A172 (cell line): ENCODE data around the gene SIK3. TPM values are rescaled to one million over a fixed set of nuclear protein-coding genes. Genes with fewer than 3 reads are reported as not detected.
"Not testable (repeated sequence)": the region's sequence is repeated elsewhere in the genome, so short reads cannot be mapped to it uniquely, and the experiment has no call there.

Source experiments
- DNase-seq: peaks from one replicate; pipeline ENCODE4 v3.0.0-alpha.2; 2015; ENCODE audit warnings: low spot score
- total RNA-seq: library from RNA; depleted of rRNA; stranded (reverse); fragments of >200 nt; shearing (Covaris generic); gene quantifications from 2 replicates; pipeline ENCODE4 v1.2.3, GENCODE V29; 2014

Gene SIK3
- total RNA-seq, 1 experiment from 2014 or later: 6.9 TPM

- DNase-seq: no peak
Observed at GRCh38 chr11:116842117-116842516, 256.1 kb downstream of the SIK3 start.

DNA sequence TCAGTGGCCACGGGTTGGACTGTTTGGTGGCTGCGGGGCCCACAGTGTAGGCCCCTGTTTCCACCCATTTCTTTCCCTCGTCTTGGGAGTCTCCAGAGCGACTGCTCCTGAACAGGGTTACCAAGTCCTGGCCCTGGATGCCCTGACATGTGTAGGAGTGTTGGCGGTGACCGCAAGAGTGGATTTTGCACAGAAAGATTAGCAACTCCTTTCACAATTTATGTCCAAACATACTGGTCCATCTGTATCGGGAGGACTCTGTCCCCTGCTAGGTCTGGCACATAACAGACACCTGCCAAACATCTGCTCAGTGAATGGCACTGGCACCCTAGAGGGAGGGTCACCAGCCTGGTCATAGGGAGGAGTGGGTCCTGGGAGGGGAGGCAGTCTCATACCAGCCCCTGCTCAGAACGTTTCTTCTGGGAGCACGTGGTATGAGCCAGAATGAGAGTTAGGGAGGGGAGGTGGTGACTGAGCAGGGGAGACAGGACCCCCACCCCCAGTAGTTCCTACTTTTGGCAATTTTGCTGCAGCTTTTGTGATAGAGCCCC lies 257.4 kb downstream of the SIK3 start:
- no peak for DNase-seq

GRCh38 chr11:116840224-116840745 lies 257.9 kb downstream of the SIK3 start:
- no peak for DNase-seq

DNA sequence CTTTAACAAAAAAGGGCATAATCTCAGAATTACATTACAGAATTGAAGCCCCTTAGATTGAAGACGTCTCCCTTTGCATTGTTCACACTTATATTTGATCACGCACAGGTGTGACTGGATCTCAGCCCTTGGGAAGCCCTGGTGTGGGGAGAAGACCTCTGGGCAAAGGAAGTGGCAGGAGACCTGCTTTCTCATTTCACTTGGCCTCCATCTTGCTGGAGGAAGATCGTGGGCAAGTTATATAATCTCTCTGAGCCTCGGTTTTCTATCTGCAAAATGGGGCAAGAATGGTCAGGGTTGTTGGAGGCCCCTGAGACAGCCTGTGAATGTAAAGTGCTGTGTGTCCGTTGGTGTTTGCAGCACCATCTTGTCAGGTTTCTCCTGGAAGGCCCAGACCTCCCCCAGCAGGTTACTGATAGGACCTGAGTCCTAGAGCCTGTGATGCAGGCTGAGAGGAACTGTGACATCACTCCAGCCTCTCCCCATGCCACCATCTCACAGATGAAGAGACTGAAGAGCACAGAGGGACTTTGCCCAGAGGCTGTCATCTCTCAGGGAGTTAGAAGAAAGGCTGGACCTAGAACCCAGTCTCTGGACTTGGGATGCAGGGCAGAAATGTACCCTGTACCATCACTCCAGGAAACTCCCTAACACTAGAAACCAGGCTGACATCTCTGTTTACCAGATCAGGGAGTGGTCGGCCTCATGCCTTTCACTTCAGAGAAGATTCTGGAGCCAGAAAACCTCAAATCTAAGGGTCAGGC lies 259.7 kb downstream of the SIK3 start:
- no peak for DNase-seq

DNA sequence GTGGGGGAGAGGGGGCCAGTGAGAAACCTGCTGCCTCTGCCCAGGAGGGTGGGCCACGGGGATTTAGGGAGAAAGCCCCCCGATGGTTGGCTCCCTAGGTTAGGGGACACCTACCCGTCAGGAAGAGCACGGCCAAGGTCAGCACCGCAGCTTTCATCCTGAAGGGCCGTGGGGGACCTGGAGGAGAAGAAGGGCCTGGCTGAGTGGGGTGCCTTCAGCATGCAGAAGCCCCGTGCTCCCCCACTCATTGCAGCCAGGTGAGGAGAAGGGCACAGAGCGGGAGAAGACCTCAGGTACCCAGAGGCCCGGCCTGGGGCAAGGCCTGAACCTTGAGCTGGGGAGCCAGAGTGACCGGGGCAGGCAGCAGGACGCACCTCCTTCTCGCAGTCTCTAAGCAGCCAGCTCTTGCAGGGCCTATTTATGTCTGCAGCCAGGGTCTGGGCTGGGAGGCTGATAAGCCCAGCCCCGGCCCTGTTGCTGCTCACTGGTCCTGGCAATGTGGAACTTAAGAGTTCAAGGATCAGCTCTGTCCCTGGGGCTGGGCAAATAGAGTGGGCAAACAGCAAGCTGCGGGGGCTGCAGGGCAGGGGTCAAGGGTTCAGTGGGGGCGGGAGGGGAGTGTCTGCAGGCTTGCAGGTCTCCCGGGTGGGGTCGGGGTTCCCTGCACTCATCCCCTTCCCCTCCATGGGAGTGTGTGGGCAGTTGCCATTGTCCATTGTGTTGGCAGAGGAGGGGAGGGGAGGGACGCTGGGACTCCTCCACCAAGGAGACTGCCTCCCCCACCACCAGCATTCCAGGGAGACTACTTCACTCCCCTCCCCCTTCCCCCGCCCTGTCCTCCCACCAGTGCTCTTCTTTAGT lies 260.8 kb downstream of the SIK3 start, which contains the start of gene APOA1:
TSS of gene APOA1 (minus strand) at position 392 of the 861 bp plus-strand sequence. CDS start at position 157, 235 bp downstream.
- no peak for DNase-seq

- no peak for DNase-seq
Observed at GRCh38 chr11:116836632-116836991, 261.6 kb downstream of the SIK3 start.

DNA sequence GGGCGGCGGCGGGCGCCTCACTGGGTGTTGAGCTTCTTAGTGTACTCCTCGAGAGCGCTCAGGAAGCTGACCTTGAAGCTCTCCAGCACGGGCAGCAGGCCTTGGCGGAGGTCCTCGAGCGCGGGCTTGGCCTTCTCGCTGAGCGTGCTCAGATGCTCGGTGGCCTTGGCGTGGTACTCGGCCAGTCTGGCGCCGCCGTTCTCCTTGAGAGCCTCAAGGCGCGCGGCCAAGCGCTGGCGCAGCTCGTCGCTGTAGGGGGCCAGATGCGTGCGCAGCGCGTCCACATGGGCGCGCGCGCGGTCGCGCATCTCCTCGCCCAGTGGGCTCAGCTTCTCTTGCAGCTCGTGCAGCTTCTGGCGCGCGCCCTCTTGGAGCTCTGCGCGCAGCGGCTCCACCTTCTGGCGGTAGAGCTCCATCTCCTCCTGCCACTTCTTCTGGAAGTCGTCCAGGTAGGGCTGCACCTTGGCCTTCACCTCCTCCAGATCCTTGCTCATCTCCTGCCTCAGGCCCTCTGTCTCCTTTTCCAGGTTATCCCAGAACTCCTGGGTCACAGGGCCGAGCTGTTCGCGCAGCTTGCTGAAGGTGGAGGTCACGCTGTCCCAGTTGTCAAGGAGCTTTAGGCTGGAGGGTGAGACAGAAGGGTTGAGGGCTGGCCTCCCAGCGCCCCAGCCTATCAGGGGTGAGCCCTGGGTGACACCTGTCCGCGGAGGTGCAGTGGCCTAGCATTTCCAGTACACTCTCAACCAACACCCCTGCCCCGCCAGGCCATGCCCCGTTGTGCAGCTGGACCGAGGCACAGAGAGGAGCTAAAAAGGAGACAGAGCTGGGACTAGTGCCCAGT lies 262.2 kb downstream of the SIK3 start:
- DNase-seq: no peak

DNA sequence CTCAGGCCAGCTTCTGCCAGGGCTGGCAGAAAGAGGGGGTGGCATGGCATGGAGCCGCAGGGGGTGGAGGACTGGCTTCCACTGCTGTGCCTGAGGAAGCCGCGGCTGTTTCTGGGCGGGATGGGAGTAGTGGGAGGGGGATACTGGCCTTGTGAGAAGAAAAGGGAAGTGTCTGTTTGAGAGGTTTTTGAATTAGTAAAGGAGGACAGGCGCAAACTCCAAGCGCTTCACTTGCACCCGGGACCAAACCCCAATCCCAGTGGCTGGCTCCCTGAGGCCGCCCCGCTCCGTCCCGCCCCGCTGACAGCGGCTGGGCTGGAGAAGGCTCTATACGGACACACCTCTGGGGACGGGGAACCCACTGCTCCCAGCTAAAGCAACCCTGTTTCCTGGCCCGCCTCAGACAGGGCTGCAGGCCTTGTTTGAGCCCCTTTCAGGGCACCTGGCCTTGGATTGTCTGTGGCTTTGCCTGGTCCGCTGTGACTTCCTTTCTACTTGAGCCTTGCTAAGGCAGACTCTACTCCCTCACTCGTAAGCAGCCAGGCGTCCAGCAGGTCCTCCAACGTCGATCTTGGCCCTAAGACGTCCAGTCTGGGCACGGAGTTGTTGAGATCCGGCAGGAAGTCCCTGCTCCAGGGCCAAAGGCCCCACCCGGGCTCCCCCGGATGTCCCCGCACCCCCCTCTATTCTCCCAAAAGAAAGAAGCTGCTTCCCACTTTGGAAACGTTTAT lies 263.0 kb downstream of the SIK3 start:
- DNase-seq: no peak

DNA sequence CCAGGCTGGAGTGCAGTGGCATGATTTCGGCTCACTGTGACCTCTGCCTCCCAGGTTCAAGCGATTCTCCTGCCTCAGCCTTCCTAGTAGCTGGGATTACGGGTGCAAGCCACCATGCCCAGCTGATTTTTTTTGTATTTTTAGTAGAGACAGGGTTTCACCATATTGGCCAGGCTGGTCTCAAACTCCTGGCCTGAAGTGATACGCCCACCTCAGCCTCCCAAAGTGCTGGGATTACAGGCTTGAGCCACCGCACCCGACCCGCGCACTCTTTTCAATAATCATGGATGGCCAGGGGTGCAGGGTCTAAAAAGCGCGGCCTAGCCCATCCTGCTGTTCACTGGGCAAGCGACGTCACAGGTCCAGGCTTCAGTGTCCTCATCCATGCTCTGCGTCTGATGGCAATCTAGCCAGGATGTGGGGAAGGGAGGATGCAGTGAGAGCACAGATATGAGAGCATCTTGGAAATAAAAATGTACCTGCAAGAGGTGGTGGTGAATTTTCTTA lies 263.6 kb downstream of the SIK3 start:
- DNase-seq: not testable (repeated sequence)

DNA sequence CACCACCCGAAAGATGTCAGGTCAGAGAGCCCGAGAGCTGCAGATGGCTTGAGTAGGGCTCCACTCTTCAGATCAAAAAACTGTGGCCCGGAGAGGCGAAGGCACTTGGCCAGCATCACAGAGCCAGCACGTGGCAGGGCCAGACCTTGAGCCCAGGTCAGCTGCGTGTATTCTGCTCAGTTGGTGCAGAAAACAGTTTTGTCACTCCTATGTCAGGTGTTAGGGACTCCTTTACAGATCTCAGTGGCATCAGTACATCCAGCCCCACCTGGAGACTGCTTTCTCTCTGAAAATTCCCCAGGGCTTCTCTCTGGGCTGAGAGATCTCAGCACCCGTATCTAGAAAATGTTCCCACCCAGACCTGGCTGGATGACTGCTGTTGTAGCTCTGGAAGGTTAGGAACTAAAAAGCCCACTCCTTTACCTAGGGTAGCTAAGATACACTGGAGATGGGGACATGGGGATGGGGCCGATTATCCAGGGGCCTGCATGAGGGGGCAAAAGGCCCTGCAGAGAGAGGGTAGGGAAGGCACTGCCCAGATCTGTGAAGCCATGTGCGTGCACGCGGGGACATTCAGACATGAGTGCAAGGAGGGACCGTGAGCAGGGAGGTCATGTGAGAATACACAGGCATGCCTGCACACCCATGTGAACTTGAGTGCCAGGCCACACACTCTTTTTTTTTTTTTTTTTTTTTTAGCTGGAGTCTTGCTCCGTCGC lies 264.3 kb downstream of the SIK3 start:
- no peak for DNase-seq

DNA sequence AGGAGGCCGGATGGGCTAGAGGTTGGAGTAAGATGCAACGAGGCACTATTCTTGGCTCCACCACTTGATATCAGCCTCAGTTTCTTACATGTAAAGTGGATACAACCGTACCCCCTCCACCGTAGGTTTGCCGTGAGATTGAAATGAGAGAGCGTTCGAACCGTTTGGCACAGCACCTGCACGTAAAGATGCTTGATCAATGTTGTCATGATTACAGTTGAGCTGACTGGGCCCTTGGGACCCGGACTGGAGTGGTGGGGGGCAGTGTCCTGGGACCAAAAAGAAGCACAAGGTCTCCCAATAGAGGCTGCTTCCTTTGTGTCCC lies 264.8 kb downstream of the SIK3 start:
- no peak for DNase-seq

GRCh38 chr11:116832350-116833290 lies 265.6 kb downstream of the SIK3 start:
- no peak for DNase-seq

- no peak for DNase-seq
Observed at GRCh38 chr11:116831790-116832349, 266.4 kb downstream of the SIK3 start.

GRCh38 chr11:116830184-116830912 lies 267.9 kb downstream of the SIK3 start:
- DNase-seq: no peak

DNA sequence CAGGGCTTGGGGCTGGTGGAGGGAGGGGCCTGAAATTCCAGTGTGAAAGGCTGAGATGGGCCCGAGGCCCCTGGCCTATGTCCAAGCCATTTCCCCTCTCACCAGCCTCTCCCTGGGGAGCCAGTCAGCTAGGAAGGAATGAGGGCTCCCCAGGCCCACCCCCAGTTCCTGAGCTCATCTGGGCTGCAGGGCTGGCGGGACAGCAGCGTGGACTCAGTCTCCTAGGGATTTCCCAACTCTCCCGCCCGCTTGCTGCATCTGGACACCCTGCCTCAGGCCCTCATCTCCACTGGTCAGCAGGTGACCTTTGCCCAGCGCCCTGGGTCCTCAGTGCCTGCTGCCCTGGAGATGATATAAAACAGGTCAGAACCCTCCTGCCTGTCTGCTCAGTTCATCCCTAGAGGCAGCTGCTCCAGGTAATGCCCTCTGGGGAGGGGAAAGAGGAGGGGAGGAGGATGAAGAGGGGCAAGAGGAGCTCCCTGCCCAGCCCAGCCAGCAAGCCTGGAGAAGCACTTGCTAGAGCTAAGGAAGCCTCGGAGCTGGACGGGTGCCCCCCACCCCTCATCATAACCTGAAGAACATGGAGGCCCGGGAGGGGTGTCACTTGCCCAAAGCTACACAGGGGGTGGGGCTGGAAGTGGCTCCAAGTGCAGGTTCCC lies 268.6 kb downstream of the SIK3 start, which contains the start of gene APOC3:
TSS of gene APOC3 (plus strand) at position 383 of the 659 bp plus-strand sequence. CDS start 676 bp downstream, outside the sequence.
- no peak for DNase-seq

DNA sequence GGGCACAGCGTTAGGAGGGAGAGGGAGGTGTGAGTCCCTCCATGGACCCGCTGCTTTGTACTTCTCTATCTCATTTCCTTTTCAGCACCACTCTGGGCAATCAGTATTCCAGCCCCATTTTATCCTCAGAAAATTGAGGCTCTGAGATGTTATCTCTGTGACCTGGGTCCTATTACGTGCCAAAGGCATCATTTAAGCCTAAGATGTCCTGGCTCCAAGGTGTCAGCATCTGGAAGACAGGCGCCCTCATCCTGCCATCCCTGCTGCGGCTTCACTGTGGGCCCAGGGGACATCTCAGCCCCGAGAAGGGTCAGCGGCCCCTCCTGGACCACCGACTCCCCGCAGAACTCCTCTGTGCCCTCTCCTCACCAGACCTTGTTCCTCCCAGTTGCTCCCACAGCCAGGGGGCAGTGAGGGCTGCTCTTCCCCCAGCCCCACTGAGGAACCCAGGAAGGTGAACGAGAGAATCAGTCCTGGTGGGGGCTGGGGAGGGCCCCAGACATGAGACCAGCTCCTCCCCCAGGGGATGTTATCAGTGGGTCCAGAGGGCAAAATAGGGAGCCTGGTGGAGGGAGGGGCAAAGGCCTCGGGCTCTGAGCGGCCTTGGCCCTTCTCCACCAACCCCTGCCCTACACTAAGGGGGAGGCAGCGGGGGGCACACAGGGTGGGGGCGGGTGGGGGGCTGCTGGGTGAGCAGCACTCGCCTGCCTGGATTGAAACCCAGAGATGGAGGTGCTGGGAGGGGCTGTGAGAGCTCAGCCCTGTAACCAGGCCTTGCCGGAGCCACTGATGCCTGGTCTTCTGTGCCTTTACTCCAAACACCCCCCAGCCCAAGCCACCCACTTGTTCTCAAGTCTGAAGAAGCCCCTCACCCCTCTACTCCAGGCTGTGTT lies 269.4 kb downstream of the SIK3 start:
- no peak for DNase-seq
